Measurements from ENCODE around the gene DGKI.
"Not testable (repeated sequence)": the region's sequence is repeated elsewhere in the genome, so short reads cannot be mapped to it uniquely, and the experiment has no call there.

The DGKI gene

DNA sequence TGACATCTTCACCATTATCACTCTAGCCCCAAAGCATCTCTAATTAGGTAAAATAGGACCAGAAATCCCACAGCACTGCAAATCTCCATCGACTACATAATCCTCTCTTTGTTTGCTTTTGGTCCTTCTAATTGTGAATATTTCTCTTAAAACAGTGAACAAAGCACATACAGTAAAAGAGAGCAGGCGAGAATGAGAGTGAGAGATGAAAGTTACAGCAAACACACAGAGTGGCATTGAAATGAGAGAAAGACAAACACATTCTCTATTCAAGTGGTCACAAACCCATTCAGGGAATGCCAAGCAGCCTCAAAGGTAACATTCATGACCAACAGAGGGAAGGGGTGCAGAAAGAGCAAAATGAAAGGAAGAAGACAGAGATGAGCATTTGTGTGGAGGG is 393.4 kb downstream of the DGKI start:
- DNase-seq: no peak

- no peak for DNase-seq
Observed at GRCh38 chr7:137449016-137449415, 397.8 kb downstream of the DGKI start.

DNA sequence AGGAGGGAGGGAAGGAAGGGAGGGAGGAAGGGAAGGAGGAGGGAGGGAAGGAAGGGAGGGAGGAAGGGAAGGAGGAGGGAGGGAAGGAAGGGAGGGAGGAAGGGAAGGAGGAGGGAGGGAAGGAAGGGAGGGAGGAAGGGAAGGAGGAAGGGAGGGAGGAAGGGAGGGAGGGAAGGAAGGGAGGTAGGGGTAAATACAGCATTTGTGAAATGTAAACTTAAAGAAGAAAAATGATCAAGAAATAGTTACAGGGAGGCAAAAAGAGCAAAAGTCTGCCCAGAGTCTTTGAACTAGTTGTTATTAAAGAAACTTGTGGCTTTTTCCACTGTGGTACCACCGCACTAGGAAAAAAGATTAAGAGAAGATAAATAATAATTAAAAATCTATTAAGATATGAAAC is 398.2 kb downstream of the DGKI start:
- DNase-seq: not testable (repeated sequence)

GRCh38 chr7:137446025-137446424 is 400.7 kb downstream of the DGKI start:
- DNase-seq: no peak

GRCh38 chr7:137445268-137445667 is 401.5 kb downstream of the DGKI start:
- no peak for DNase-seq

- no peak for DNase-seq
Observed at GRCh38 chr7:137443616-137444015, 403.2 kb downstream of the DGKI start.

DNA sequence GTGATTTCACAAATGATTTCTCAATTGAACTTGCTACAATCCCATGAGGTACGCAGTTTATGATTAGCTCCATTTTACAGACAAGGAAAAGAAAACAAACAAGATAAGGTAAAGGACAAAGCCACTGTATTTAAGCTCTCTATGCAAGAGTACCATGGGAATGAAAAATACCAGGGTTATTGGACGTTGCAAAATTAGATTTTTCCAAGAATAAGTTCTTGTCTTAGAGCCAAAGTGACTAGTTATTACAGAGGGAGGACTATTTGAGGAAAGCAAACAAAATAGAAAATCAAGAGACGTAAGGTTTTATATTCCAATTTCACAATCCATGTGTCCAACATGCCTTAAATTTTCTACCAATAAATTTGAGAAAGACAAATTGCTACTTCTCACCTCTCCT is 405.3 kb downstream of the DGKI start:
- no peak for DNase-seq

GRCh38 chr7:137439829-137440825 is 406.6 kb downstream of the DGKI start:
- no peak for DNase-seq

GRCh38 chr7:137434946-137435345 is 411.8 kb downstream of the DGKI start:
- DNase-seq: no peak

DNA sequence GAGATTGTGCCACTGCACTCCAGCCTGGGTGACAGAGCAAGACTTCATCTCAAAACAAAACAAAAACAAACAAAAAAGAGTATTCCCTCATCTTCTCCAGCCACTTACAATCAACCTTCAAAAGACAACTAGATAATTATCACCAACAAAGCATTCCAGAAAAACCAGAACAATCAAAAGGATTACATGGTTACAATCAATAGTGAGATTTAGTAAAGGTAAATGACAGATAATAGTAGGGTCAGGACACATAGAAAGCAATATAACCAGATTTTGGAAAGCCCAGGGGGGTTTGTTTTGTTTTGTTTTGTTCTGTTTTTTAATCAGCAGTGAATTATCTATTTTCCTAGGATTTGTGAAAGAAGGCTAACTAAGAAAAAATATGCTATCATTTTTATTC is 412.2 kb downstream of the DGKI start:
- DNase-seq: no peak

DNA sequence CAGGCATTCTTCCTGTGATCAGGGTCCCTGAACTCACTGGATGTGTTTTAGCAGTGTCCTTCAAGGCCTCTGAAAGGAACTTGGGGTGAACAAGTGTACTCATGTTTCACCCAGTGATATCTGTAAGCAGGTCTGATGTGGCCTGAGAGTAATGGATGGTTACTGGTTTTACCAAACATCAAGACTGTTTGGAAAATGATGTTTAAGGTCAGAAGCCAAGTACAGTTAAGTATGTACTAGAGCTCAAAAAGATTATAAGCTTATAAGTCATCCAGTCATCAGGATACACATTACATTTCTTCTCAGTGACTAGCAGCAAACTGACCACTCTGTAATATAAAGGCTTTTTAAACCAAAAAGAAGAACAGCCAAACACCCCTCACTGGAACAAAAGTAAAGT is 423.5 kb downstream of the DGKI start:
- DNase-seq: no peak

DNA sequence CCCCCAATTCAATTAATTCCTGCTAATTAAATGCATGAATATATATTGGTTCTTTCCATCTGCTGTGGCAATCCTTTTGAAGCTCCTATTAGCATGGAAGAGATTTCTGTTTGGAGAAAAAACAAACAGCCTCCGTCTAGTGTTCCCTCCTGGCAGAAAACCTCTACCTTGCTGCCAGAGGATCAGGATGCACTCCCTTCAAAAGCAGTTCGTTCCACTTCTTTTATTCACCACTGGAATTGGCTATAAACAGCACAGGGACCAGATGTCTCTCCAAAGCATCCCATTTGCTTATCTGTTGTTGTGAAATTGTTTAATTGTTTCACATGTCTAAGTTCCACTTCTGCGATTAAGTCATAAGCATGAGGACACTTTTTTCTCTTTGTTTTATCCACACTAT is 425.4 kb downstream of the DGKI start:
- no peak for DNase-seq

DNA sequence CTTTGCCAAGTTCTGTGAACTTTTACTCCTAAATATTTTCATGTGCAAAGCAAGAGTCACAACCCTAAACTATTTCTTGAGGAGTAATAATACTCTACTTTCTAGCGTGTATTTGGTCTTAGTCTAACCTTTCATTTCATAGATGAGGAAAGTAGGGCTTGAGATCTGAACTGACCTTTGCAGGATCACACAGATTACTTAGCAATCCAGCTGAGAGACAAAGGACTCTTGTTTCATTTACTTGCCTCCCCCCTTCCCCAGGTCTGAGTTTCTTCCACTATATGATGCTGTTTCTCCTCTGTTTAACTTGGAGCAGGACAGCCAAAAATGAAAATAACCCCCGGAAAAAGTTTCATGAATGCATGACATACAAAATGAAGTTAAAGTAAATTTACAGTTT is 427.9 kb downstream of the DGKI start:
- no peak for DNase-seq

DNA sequence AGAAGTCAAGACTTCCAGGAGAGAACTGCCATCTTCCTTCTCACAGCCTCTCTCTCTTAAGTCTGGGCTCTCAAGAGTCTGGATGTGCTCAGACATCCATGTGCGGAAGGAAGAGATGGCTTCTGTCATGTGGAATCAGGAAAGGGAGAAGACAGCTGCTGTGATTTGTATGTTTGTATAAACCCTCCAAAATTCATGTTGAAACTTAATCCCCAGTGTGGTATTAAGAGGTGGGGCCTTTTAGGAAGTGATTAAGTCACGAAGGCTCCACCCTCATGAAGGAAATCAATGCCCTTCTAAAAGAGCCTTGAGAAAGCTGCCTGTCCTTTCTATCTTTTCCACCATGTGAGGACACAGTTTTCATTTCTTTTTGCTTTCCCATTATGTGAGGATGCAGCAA is 429.3 kb downstream of the DGKI start:
- no peak for DNase-seq

DNA sequence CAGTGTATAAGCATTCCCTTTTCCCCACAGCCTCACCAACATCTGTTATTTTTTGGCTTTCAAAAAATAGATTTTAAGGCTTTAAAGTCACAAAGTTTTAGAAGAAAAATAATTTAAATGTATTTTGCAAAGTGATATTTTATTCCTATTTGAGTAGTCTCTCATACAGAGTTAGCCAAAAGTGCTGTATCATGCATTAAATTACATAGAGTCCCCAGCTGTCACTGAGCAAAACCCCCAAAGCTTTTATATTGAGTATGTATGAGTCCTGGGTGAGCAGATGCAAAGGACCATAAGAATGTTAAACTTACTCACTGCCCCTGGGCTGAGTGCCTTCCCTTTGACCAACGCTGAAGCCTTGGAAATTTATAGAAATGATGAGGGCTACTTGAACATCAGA is 432.9 kb downstream of the DGKI start:
- DNase-seq: no peak

GRCh38 chr7:137411446-137411845 is 435.3 kb downstream of the DGKI start:
- DNase-seq: no peak

- DNase-seq: no peak
Observed at GRCh38 chr7:137408126-137408525, 438.6 kb downstream of the DGKI start.

DNA sequence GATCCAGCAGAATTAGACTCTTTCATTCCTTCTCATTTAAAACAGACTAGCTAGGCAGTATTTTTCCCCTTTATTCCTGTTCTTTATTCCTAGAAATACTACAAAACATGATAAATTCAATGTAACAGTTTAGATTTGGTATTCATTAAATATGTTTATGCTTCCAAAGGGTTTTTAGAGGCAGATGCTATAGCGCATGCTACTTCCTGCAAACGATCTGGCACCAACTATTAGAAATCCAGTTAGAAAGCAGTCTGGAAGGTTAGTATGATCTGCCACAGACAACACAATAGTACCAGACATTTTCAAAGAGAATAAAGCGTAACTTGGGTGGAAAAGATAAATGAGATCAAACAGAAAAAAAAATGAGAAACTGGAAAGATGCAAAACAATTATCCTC is 439.7 kb downstream of the DGKI start:
- no peak for DNase-seq

DNA sequence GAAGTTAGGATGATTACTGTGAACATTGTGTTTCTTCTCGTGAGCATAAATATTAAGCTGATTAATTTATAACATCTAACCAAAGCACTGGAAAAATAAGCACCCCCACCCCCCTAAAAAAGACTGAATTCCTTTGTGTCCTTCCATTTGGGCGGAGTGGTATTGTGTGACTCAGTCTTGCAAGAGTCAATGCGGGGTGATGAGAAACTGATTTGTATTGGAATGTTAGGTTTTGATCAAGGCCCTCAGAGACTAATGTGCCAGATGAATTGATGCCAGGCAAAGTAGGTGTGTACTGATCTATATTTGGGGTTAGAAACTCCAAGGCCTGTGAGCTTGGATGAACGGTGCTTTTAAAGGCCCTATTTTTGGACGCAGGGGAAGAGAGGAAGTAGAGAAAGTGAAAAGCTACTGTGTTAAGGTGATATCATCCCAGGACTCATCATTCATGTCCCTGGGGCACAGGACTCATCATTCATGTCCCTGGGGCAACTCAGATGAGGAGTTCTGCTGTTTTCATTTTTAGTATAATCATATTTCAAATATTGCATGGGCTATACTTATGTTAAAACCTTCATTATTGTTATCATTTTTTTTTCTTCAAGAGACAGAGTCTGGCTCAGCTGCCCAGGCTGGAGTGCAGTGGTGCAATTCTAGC is 442.0 kb downstream of the DGKI start:
- DNase-seq: no peak

DNA sequence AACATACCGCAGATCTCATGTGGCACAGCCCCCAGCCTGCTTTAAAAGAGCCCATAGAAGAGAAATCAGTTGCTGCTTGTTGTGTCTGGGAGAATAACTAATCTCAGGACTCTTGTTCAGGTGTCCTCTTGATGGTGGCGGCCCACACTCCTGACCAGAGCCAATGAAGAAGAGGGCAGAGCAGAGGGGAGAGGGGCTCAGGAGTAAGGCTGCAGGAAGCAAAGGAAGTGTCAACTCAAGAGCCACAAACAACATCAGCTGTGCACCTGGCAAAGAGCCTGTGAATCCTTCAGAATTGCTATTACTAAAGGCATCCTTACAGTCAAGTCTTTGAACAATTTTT is 443.4 kb downstream of the DGKI start:
- no peak for DNase-seq

GRCh38 chr7:137402536-137403352 is 444.0 kb downstream of the DGKI start:
- DNase-seq: no peak

GRCh38 chr7:137399827-137400823 is 446.6 kb downstream of the DGKI start:
- no peak for DNase-seq
